Measurements from ENCODE around the gene ZNF329. TPM values are rescaled to one million over a fixed set of nuclear protein-coding genes. Genes with fewer than 3 reads are reported as not detected.

Gene ZNF329
- polyA plus RNA-seq, 1 donor = 12.2 TPM

- Histone ChIP-seq H3K4me3 (ENCODE audit: low read length) (no peak overlapping the region), H3K4me1 (ENCODE audit: control insufficient read depth, insufficient read depth, low read length) (no peaks in the 10 kb centered on the region), H3K36me3 (ENCODE audit: control insufficient read depth, insufficient read depth, low read length) (no peaks in the 10 kb centered on the region), H3K27me3 (ENCODE audit: control insufficient read depth, insufficient read depth, low read length) (peaks cover 6% of the 10 kb centered on the region), H3K9me3 (ENCODE audit: control insufficient read depth, low read depth, low read length) (peaks cover 44% of the 10 kb centered on the region), H3K27ac (ENCODE audit: low read length) (no peak overlapping the region)
- no peak for DNase-seq
- 43% methylated on average over 1 of the region's 5 CpGs for WGBS (ENCODE audit: insufficient coverage, low lambda C conversion rate)
These were observed 31.4 kb downstream of the ZNF329 start for GRCh38 chr19:58118979-58119733.

- DNase-seq = peak in 1 of 2 donors; percentile 11
- H3K4me3 ChIP-seq (ENCODE audit: low read length) = no peak overlapping the region
- no peak overlapping the region for H3K27ac ChIP-seq (ENCODE audit: low read length)
- no peaks in the 10 kb centered on the region for H3K36me3 ChIP-seq (ENCODE audit: control insufficient read depth, insufficient read depth, low read length)
- no peaks in the 10 kb centered on the region for H3K4me1 ChIP-seq (ENCODE audit: control insufficient read depth, insufficient read depth, low read length)
- H3K27me3 ChIP-seq (ENCODE audit: control insufficient read depth, insufficient read depth, low read length) = peaks cover 6% of the 10 kb centered on the region
- peaks cover 46% of the 10 kb centered on the region for H3K9me3 ChIP-seq (ENCODE audit: control insufficient read depth, low read depth, low read length)
- no CpG with 5 or more reads among the region's 77 CpGs for WGBS (ENCODE audit: insufficient coverage, low lambda C conversion rate)
These were observed 32.6 kb downstream of the ZNF329 start for GRCh38 chr19:58117841-58118575.

- Histone ChIP-seq H3K27ac (ENCODE audit: low read length) (no peak overlapping the region), H3K4me3 (ENCODE audit: low read length) (no peak overlapping the region), H3K36me3 (ENCODE audit: control insufficient read depth, insufficient read depth, low read length) (no peaks in the 10 kb centered on the region), H3K4me1 (ENCODE audit: control insufficient read depth, insufficient read depth, low read length) (no peaks in the 10 kb centered on the region), H3K27me3 (ENCODE audit: control insufficient read depth, insufficient read depth, low read length) (no peaks in the 10 kb centered on the region), H3K9me3 (ENCODE audit: control insufficient read depth, low read depth, low read length) (peaks cover 47% of the 10 kb centered on the region)
- no peak for DNase-seq
- WGBS (ENCODE audit: insufficient coverage, low lambda C conversion rate) = no CpG with 5 or more reads among the region's 3 CpGs
These were observed 42.1 kb downstream of the ZNF329 start for GRCh38 chr19:58108546-58108817.

- H3K9me3 ChIP-seq (ENCODE audit: control insufficient read depth, low read depth, low read length) = peaks cover 44% of the 10 kb centered on the region
- WGBS (ENCODE audit: insufficient coverage, low lambda C conversion rate) = 90% methylated on average over 2 of the region's 7 CpGs
- no peak overlapping the region for H3K27ac ChIP-seq (ENCODE audit: low read length)
- H3K4me3 ChIP-seq (ENCODE audit: low read length) = no peak overlapping the region
- H3K27me3 ChIP-seq (ENCODE audit: control insufficient read depth, insufficient read depth, low read length) = no peaks in the 10 kb centered on the region
- H3K4me1 ChIP-seq (ENCODE audit: control insufficient read depth, insufficient read depth, low read length) = no peaks in the 10 kb centered on the region
- DNase-seq = no peak
- no peaks in the 10 kb centered on the region for H3K36me3 ChIP-seq (ENCODE audit: control insufficient read depth, insufficient read depth, low read length)
These were observed 42.6 kb downstream of the ZNF329 start for GRCh38 chr19:58107778-58108545.

GRCh38 chr19:58098682-58098998, 51.9 kb downstream of the ZNF329 start:
- Histone ChIP-seq H3K9me3 (ENCODE audit: control insufficient read depth, low read depth, low read length) (peaks cover 54% of the 10 kb centered on the region), H3K27me3 (ENCODE audit: control insufficient read depth, insufficient read depth, low read length) (no peaks in the 10 kb centered on the region), H3K27ac (ENCODE audit: low read length) (peak overlapping the region; percentile 93), H3K4me1 (ENCODE audit: control insufficient read depth, insufficient read depth, low read length) (peaks cover 7% of the 10 kb centered on the region), H3K36me3 (ENCODE audit: control insufficient read depth, insufficient read depth, low read length) (peaks cover 10% of the 10 kb centered on the region), H3K4me3 (ENCODE audit: low read length) (peak overlapping the region; percentile 100)
- no CpG with 5 or more reads among the region's 2 CpGs for WGBS (ENCODE audit: insufficient coverage, low lambda C conversion rate)
- DNase-seq = peak in 1 of 2 donors; percentile 11

- Histone ChIP-seq H3K4me1 (ENCODE audit: control insufficient read depth, insufficient read depth, low read length) (peaks cover 7% of the 10 kb centered on the region), H3K36me3 (ENCODE audit: control insufficient read depth, insufficient read depth, low read length) (peaks cover 10% of the 10 kb centered on the region), H3K9me3 (ENCODE audit: control insufficient read depth, low read depth, low read length) (peaks cover 57% of the 10 kb centered on the region), H3K27me3 (ENCODE audit: control insufficient read depth, insufficient read depth, low read length) (no peaks in the 10 kb centered on the region), H3K27ac (ENCODE audit: low read length) (peak within 1 kb of the TSS; percentile 93), H3K4me3 (ENCODE audit: low read length) (peak within 1 kb of the TSS; percentile 100)
- 0% methylated on average over 5 of the region's 67 CpGs for whole genome bisulfite sequencing (ENCODE audit: insufficient coverage, low lambda C conversion rate)
- peak; percentile 98 to 99 for DNase-seq
These were observed 52.6 kb downstream of the ZNF329 start, which contains the start of gene ZSCAN18 for GRCh38 chr19:58097781-58098681. Gene ZSCAN18, minus strand, starts transcription at chr19:58098231. Its CDS starts 7,964 bp downstream, at chr19:58090267.

GRCh38 chr19:58097349-58097748, 53.2 kb downstream of the ZNF329 start:
- Histone ChIP-seq H3K4me1 (ENCODE audit: control insufficient read depth, insufficient read depth, low read length) (peaks cover 7% of the 10 kb centered on the region), H3K27ac (ENCODE audit: low read length) (no peak overlapping the region), H3K4me3 (ENCODE audit: low read length) (peak overlapping the region; percentile 100), H3K9me3 (ENCODE audit: control insufficient read depth, low read depth, low read length) (peaks cover 54% of the 10 kb centered on the region), H3K27me3 (ENCODE audit: control insufficient read depth, insufficient read depth, low read length) (no peaks in the 10 kb centered on the region), H3K36me3 (ENCODE audit: control insufficient read depth, insufficient read depth, low read length) (peaks cover 10% of the 10 kb centered on the region)
- no peak for DNase-seq
- no CpG with 5 or more reads among the region's 8 CpGs for WGBS (ENCODE audit: insufficient coverage, low lambda C conversion rate)

- WGBS (ENCODE audit: insufficient coverage, low lambda C conversion rate) = 80% methylated on average over 2 of the region's 13 CpGs
- H3K27ac ChIP-seq (ENCODE audit: low read length) = no peak overlapping the region
These were observed 53.7 kb downstream of the ZNF329 start for GRCh38 chr19:58096884-58097283.

GRCh38 chr19:58095328-58095727, 55.3 kb downstream of the ZNF329 start:
- WGBS (ENCODE audit: insufficient coverage, low lambda C conversion rate) = no CpG with 5 or more reads among the region's 10 CpGs
- Histone ChIP-seq H3K27ac (ENCODE audit: low read length) (no peak overlapping the region), H3K9me3 (ENCODE audit: control insufficient read depth, low read depth, low read length) (peaks cover 51% of the 10 kb centered on the region), H3K4me1 (ENCODE audit: control insufficient read depth, insufficient read depth, low read length) (peaks cover 7% of the 10 kb centered on the region), H3K27me3 (ENCODE audit: control insufficient read depth, insufficient read depth, low read length) (no peaks in the 10 kb centered on the region), H3K4me3 (ENCODE audit: low read length) (no peak overlapping the region), H3K36me3 (ENCODE audit: control insufficient read depth, insufficient read depth, low read length) (peaks cover 14% of the 10 kb centered on the region)
- DNase-seq = no peak

More at GRCh38 chr19:58096884-58097283, 53.7 kb downstream of the ZNF329 start:
- Histone ChIP-seq H3K9me3 (ENCODE audit: control insufficient read depth, low read depth, low read length) (peaks cover 51% of the 10 kb centered on the region), H3K27me3 (ENCODE audit: control insufficient read depth, insufficient read depth, low read length) (no peaks in the 10 kb centered on the region), H3K4me3 (ENCODE audit: low read length) (no peak overlapping the region), H3K4me1 (ENCODE audit: control insufficient read depth, insufficient read depth, low read length) (peaks cover 7% of the 10 kb centered on the region), H3K36me3 (ENCODE audit: control insufficient read depth, insufficient read depth, low read length) (peaks cover 12% of the 10 kb centered on the region)
- DNase-seq = no peak

Measured in large intestine (tissue), 3 donors.